DND-41 (cell line): ENCODE measurements around the gene RIN3.

Experiments used
- CTCF ChIP-seq: IDR thresholded peaks from 2 replicates; pipeline ENCODE4 v1.5.1; 2012; ENCODE audit warnings: borderline replicate concordance, low read length, moderate library complexity, mild to moderate bottlenecking; ENCODE audit not compliant: poor library complexity, severe bottlenecking; ENCODE audit errors: extremely low read depth
- EZH2 ChIP-seq: IDR thresholded peaks from 3 replicates; pipeline ENCODE4 v1.6.1; 2012; ENCODE audit warnings: borderline replicate concordance, low read depth, mild to moderate bottlenecking, moderate library complexity, low read length, inconsistent platforms; ENCODE audit not compliant: severe bottlenecking

DNA sequence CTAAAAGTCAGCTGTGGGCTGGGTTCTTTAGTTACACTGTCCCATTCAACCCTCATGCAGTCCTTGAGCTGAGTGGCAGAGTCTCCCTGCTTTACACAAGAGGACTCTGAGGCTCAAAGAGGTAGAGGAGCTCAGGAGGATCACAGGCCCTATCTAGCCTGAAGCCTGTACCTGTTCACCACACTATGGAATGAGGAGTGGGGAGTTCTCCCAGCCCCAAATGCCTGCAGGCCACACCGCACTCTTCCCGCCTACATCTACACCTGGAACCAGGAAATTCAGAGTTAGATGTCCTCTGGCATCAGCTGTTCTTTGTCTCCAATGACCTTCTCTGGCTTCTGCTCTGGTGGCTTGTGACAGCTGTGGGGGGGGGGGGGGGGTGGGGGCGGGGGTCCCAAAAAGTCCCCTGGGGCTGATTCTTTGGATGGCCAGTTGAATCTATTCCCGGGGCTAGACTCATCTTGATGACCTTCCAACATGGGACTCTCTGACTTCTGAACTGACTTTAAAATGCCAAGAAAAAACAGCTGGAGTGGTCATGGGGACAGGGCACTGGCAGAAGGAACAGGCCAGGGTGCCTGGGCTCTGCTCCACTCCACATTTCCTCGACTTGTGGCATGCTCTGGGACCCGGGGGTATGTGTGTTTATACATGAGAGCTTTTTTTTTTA, 30.6 kb downstream of the RIN3 start:
- TF ChIP-seq CTCF (no peak), EZH2 (no peak)
